OCI-LY3 (cell line): ENCODE data around the gene TBL1XR1.

Experiments used
- EZH2phosphoT487 ChIP-seq: fragments of 200-600 bp; shearing (Covaris generic); IDR thresholded peaks from 2 replicates; pipeline ENCODE4 v1.6.1; 2018; ENCODE audit warnings: antibody characterized with exemption, mixed run types, low read depth
- TF ChIP-seq, protein P1 (sequence below): fragments of 200-600, 300-600 bp; sonication (generic); IDR thresholded peaks from 2 replicates; pipeline ENCODE4 v1.5.1; 2014; ENCODE audit warnings: antibody characterized with exemption, low read length, low read depth

DNA sequence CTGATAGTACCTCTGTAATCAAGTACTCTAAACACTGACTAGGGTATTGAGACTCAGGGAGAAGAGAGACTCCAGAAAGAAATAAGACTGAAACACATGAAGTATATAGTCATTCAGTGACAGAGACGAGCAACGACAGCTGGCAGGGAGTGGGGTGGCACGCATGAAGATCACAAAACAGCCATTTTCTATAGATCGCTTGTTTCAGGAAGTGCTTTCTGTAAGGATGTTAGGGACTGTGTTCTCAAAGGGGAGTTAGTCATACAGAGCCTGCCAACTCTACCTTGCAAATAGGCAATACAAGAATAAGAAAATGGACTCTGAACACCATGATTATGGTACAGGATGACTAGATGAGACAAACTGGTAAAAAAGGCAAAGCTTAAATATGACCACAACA, 139.5 kb downstream of the TBL1XR1 start:
- TF ChIP-seq, protein P1, sequence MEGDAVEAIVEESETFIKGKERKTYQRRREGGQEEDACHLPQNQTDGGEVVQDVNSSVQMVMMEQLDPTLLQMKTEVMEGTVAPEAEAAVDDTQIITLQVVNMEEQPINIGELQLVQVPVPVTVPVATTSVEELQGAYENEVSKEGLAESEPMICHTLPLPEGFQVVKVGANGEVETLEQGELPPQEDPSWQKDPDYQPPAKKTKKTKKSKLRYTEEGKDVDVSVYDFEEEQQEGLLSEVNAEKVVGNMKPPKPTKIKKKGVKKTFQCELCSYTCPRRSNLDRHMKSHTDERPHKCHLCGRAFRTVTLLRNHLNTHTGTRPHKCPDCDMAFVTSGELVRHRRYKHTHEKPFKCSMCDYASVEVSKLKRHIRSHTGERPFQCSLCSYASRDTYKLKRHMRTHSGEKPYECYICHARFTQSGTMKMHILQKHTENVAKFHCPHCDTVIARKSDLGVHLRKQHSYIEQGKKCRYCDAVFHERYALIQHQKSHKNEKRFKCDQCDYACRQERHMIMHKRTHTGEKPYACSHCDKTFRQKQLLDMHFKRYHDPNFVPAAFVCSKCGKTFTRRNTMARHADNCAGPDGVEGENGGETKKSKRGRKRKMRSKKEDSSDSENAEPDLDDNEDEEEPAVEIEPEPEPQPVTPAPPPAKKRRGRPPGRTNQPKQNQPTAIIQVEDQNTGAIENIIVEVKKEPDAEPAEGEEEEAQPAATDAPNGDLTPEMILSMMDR: no peak
- no peak for TF ChIP-seq EZH2phosphoT487
